Esophagus (tissue), 2 donors: Measurements from ENCODE around the gene SMO. TPM values are rescaled to one million over a fixed set of nuclear protein-coding genes. Genes with fewer than 3 reads are reported as not detected.
"Not testable (repeated sequence)": the region's sequence is repeated elsewhere in the genome, so short reads cannot be mapped to it uniquely, and the experiment has no call there.

Experiments used
- H3K27ac ChIP-seq, 2 donors: one replicate each; pipeline ENCODE4 v1.5.1; 2013; ENCODE audit warnings: low read depth in 2 of 2, mild to moderate bottlenecking in 2 of 2, inconsistent platforms in 1 of 2, low read length in 1 of 2, moderate library complexity in 1 of 2
- H3K27me3 ChIP-seq, 2 donors: one replicate each; pipeline ENCODE4 v1.6.1; 2013; ENCODE audit warnings: low read length in 2 of 2, control low read depth in 1 of 2, mild to moderate bottlenecking in 1 of 2; ENCODE audit not compliant: insufficient read depth in 2 of 2, control insufficient read depth in 1 of 2
- H3K36me3 ChIP-seq, 2 donors: one replicate each; pipeline ENCODE4 v1.6.1; 2013; ENCODE audit warnings: low read length in 1 of 2; ENCODE audit not compliant: control insufficient read depth in 2 of 2, insufficient read depth in 2 of 2
- H3K4me1 ChIP-seq, 2 donors: one replicate each; pipeline ENCODE4 v1.6.1; 2013; ENCODE audit warnings: low read length in 1 of 2; ENCODE audit not compliant: control insufficient read depth in 2 of 2, insufficient read depth in 2 of 2
- H3K4me3 ChIP-seq, 2 donors: one replicate each; pipeline ENCODE4 v1.5.1; 2013; ENCODE audit warnings: low read length in 2 of 2, mild to moderate bottlenecking in 2 of 2, low read depth in 1 of 2, moderate library complexity in 1 of 2
- H3K9me3 ChIP-seq, 2 donors: one replicate each; pipeline ENCODE4 v1.6.1; 2013; ENCODE audit warnings: mild to moderate bottlenecking in 2 of 2, low read depth in 1 of 2, low read length in 1 of 2, moderate library complexity in 1 of 2; ENCODE audit not compliant: control insufficient read depth in 2 of 2, insufficient read depth in 1 of 2
- WGBS, 2 donors: extraction: QIAGEN DNeasy Blood & Tissue Kit; methylation state at CpG; one replicate each; pipeline ENCODE4 v1.1.7; 2013; 5-methylcytosine and 5-hydroxymethylcytosine counted together
- polyA plus RNA-seq, 2 donors: library from polyadenylated mRNA; stranded (reverse); fragments of 200-250 nt; gene quantifications; one replicate each; pipeline ENCODE4 v1.2.3, GENCODE V29; 2013
- donor health status: healthy with polysubstance abuse.
- donor health status: Bipolar disorder and iron deficiency.

SMO gene
- polyA plus RNA-seq, 2 donors, result 9.5 to 10.8 TPM

- H3K9me3 ChIP-seq, result no peaks in the 10 kb centered on the region
- H3K27ac ChIP-seq, result no peak overlapping the region
- peaks cover 0 to 15% of the 10 kb centered on the region in 2 donors for H3K36me3 ChIP-seq
- H3K4me3 ChIP-seq, result no peak overlapping the region
- no peaks in the 10 kb centered on the region for H3K27me3 ChIP-seq
- H3K4me1 ChIP-seq, result peaks cover 0 to 4% of the 10 kb centered on the region in 2 donors
- 90 to 94% methylated on average over 18 of the region's 18 CpGs for WGBS, 2 donors
These were observed 17.8 kb downstream of the SMO start for GRCh38 chr7:129205987-129206785.

DNA sequence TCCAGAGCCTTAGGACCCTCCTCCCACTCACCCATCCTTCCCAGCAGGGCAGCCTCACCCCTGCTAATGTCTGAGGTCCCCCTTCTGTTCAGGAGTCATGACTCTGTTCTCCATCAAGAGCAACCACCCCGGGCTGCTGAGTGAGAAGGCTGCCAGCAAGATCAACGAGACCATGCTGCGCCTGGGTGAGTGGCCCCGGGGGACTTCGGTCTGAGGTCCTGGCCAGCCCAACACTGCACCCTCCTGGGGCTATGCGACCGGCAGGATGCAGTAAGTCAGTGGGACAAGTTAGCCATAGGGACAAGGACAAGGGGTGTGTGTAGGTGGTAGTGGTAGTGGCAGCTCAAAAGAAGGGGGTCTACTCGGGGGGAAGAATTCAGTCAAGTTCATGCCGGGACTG lies 20.2 kb downstream of the SMO start:
- H3K27me3 ChIP-seq, result no peaks in the 10 kb centered on the region
- H3K36me3 ChIP-seq, result peaks cover 0 to 15% of the 10 kb centered on the region in 2 donors
- 75 to 81% methylated on average over 9 of the region's 9 CpGs for WGBS, 2 donors
- no peak overlapping the region for H3K27ac ChIP-seq
- H3K4me1 ChIP-seq, result peaks cover 0 to 4% of the 10 kb centered on the region in 2 donors
- no peak overlapping the region for H3K4me3 ChIP-seq
- no peaks in the 10 kb centered on the region for H3K9me3 ChIP-seq

GRCh38 chr7:129209067-129209926 lies 20.9 kb downstream of the SMO start:
- Histone ChIP-seq H3K27ac (no peak overlapping the region), H3K36me3 (peaks cover 0 to 15% of the 10 kb centered on the region in 2 donors), H3K27me3 (no peaks in the 10 kb centered on the region), H3K4me1 (peaks cover 0 to 4% of the 10 kb centered on the region in 2 donors), H3K4me3 (no peak overlapping the region), H3K9me3 (no peaks in the 10 kb centered on the region)
- WGBS, 2 donors, result 84 to 85% methylated on average over 15 of the region's 15 CpGs

- no peaks in the 10 kb centered on the region for H3K27me3 ChIP-seq
- H3K36me3 ChIP-seq, result peaks cover 0 to 15% of the 10 kb centered on the region in 2 donors
- H3K4me3 ChIP-seq, result no peak overlapping the region
- H3K27ac ChIP-seq, result no peak overlapping the region
- WGBS, 2 donors, result 55 to 57% methylated on average over 16 of the region's 16 CpGs
- H3K4me1 ChIP-seq, result peaks cover 0 to 4% of the 10 kb centered on the region in 2 donors
- H3K9me3 ChIP-seq, result no peaks in the 10 kb centered on the region
These were observed 22.0 kb downstream of the SMO start for GRCh38 chr7:129210256-129210988.

- Histone ChIP-seq H3K4me3 (no peak overlapping the region), H3K27ac (no peak overlapping the region), H3K4me1 (peaks cover 0 to 4% of the 10 kb centered on the region in 2 donors), H3K9me3 (no peaks in the 10 kb centered on the region), H3K27me3 (no peaks in the 10 kb centered on the region), H3K36me3 (peaks cover 0 to 12% of the 10 kb centered on the region in 2 donors)
- WGBS, 2 donors, result 91% methylated on average over 12 to 14 of the region's 14 CpGs
These were observed 22.5 kb downstream of the SMO start for GRCh38 chr7:129210989-129211312.

- WGBS, 2 donors, result 89 to 93% methylated on average over 14 of the region's 14 CpGs
- H3K27ac ChIP-seq, result no peak overlapping the region
- H3K4me3 ChIP-seq, result no peak overlapping the region
- peaks cover 0 to 9% of the 10 kb centered on the region in 2 donors for H3K36me3 ChIP-seq
- H3K4me1 ChIP-seq, result peaks cover 0 to 4% of the 10 kb centered on the region in 2 donors
- H3K9me3 ChIP-seq, result no peaks in the 10 kb centered on the region
- no peaks in the 10 kb centered on the region for H3K27me3 ChIP-seq
These were observed 23.7 kb downstream of the SMO start for GRCh38 chr7:129212126-129212525.

DNA sequence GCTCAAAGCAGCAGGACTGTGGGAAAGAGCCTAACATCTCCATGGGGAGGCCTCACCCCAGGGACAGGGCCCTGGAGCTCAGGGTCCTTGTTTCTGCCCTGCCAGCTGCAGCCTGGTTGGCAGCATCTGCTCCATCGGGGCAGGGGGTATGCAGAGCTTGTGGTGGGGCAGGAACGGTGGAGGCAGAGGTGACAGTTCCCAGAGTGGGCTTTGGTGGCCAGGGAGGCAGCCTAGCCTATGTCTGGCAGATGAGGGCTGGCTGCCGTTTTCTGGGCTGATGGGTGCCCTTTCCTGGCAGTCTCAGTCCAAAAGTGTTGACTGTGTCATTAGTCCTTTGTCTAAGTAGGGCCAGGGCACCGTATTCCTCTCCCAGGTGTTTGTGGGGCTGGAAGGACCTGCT lies 24.2 kb downstream of the SMO start:
- Histone ChIP-seq H3K4me3 (no peak overlapping the region), H3K4me1 (peaks cover 0 to 4% of the 10 kb centered on the region in 2 donors), H3K27me3 (no peaks in the 10 kb centered on the region), H3K27ac (no peak overlapping the region), H3K36me3 (peaks cover 0 to 9% of the 10 kb centered on the region in 2 donors), H3K9me3 (no peaks in the 10 kb centered on the region)
- 80% methylated on average over 4 of the region's 4 CpGs for WGBS, 2 donors

DNA sequence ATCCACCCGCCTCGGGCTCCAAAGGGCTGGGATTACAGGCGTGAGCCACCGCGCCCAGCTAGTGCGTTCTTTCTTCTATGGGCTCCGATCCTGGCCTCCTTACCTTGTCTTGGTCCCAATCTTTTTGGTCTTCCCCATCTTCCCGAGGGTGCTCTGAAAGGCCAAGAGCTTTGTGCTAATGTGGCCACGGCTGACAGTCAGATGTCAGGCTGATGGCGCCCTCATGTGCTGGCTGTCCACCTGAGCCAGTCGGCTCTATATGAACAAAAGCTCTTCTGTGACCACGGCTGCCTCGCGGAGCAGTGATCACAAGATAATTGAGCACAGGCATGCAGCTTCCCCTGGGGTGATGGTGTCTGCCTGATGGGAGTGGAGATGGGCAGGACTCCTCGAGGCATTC lies 25.4 kb downstream of the SMO start:
- Histone ChIP-seq H3K4me3 (no peak overlapping the region), H3K27ac (no peak overlapping the region), H3K36me3 (peaks cover 0 to 6% of the 10 kb centered on the region in 2 donors), H3K4me1 (peaks cover 0 to 4% of the 10 kb centered on the region in 2 donors), H3K27me3 (no peaks in the 10 kb centered on the region), H3K9me3 (no peaks in the 10 kb centered on the region)
- 54 to 65% methylated on average over 15 of the region's 15 CpGs for WGBS, 2 donors

DNA sequence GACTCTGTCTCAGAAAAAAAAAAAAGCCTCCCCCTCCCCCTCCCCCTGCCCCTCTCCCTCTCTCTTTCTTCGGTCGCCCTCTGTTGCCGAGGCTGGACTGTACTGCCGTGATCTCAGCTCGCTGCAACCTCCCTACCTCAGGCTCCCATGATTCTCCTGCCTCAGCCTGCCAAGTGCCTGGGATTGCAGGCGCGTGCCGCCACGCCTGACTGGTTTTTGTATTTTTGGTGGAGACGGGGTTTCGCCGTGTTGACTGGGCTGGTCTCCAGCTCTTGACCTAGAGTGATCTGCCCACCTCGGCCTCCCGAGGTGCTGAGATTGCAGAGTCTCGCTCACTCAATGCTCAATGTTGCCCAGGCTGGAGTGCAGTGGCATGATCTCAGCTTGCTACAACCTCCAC lies 27.3 kb downstream of the SMO start:
- not testable (repeated sequence) for H3K36me3 ChIP-seq, H3K27ac ChIP-seq, H3K27me3 ChIP-seq, H3K9me3 ChIP-seq, H3K4me1 ChIP-seq, H3K4me3 ChIP-seq
- WGBS, 2 donors, result 90 to 95% methylated on average over 8 to 15 of the region's 15 CpGs
